MG63 (cell line): ENCODE data around the gene DCAKD. TPM values are rescaled to one million over a fixed set of nuclear protein-coding genes. Genes with fewer than 3 reads are reported as not detected.

Experiments
- DNase-seq: peaks from one replicate; pipeline ENCODE4 v3.0.0-alpha.2; 2020
- H3K27me3 ChIP-seq: fragments of 250-450 bp; sonication (Bioruptor Pico); 2 replicates; pipeline ENCODE4 v1.5.1; 2020; ENCODE audit warnings: mild to moderate bottlenecking, moderate library complexity
- H3K36me3 ChIP-seq: fragments of 250-450 bp; sonication (Bioruptor Pico); 2 replicates; pipeline ENCODE4 v1.5.1; 2020; ENCODE audit warnings: mild to moderate bottlenecking, moderate library complexity
- H3K4me3 ChIP-seq: fragments of 250-450 bp; sonication (Bioruptor Pico); 2 replicates; pipeline ENCODE4 v1.5.1; 2020; ENCODE audit warnings: mild to moderate bottlenecking, moderate library complexity
- H3K9me3 ChIP-seq: fragments of 250-450 bp; sonication (Bioruptor Pico); 2 replicates; pipeline ENCODE4 v1.5.1; 2020; ENCODE audit warnings: mild to moderate bottlenecking, moderate library complexity
- total RNA-seq: library from RNA; depleted of rRNA; stranded (reverse); fragments of >200 nt; shearing (Covaris generic); gene quantifications from 2 replicates; pipeline ENCODE4 v1.2.3, GENCODE V29; 2014; ENCODE audit warnings: low replicate concordance; rRNA removed

DCAKD gene
- total RNA-seq: 20.7 and 24.1 TPM in 2 replicates

- peak; percentile 99 for DNase-seq
- Histone ChIP-seq H3K4me3 (peak within 1 kb of the TSS; percentile 70), H3K27me3 (no peaks in the 10 kb centered on the region), H3K9me3 (no peaks in the 10 kb centered on the region), H3K36me3 (peaks cover 18% of the 10 kb centered on the region)
These were observed at the start of gene DCAKD for GRCh38 chr17:45051060-45051719. Gene DCAKD, minus strand, starts transcription at chr17:45051632. Its CDS starts 16,747 bp downstream, at chr17:45034885.

GRCh38 chr17:45098869-45099616 lies 47.6 kb upstream of the DCAKD start:
- H3K36me3 ChIP-seq: peaks cover 96% of the 10 kb centered on the region
- H3K9me3 ChIP-seq: no peaks in the 10 kb centered on the region
- DNase-seq: peak; percentile 79
- no peak overlapping the region for H3K4me3 ChIP-seq
- no peaks in the 10 kb centered on the region for H3K27me3 ChIP-seq

GRCh38 chr17:45098081-45098868 lies 46.8 kb upstream of the DCAKD start:
- H3K27me3 ChIP-seq: no peaks in the 10 kb centered on the region
- DNase-seq: no peak
- H3K36me3 ChIP-seq: peaks cover 95% of the 10 kb centered on the region
- no peak overlapping the region for H3K4me3 ChIP-seq
- H3K9me3 ChIP-seq: no peaks in the 10 kb centered on the region

GRCh38 chr17:45096926-45097325 lies 45.5 kb upstream of the DCAKD start:
- H3K36me3 ChIP-seq: peaks cover 85% of the 10 kb centered on the region

GRCh38 chr17:45096141-45096540 lies 44.7 kb upstream of the DCAKD start:
- no peak overlapping the region for H3K4me3 ChIP-seq
- no peak for DNase-seq
- peaks cover 86% of the 10 kb centered on the region for H3K36me3 ChIP-seq
- no peaks in the 10 kb centered on the region for H3K27me3 ChIP-seq
- peaks cover 3% of the 10 kb centered on the region for H3K9me3 ChIP-seq

More at GRCh38 chr17:45096926-45097325, 45.5 kb upstream of the DCAKD start:
- peaks cover 2% of the 10 kb centered on the region; the same call in 1 of the 2 replicates for H3K9me3 ChIP-seq
- no peak overlapping the region for H3K4me3 ChIP-seq
- no peaks in the 10 kb centered on the region for H3K27me3 ChIP-seq
- no peak for DNase-seq

- H3K27me3 ChIP-seq: no peaks in the 10 kb centered on the region
- peaks cover 3% of the 10 kb centered on the region for H3K9me3 ChIP-seq
- no peak overlapping the region for H3K4me3 ChIP-seq
- H3K36me3 ChIP-seq: peaks cover 89% of the 10 kb centered on the region
- DNase-seq: no peak
These were observed 42.1 kb upstream of the DCAKD start for GRCh38 chr17:45093444-45094110.

- peaks cover 3% of the 10 kb centered on the region for H3K9me3 ChIP-seq
- no peaks in the 10 kb centered on the region for H3K27me3 ChIP-seq
- H3K36me3 ChIP-seq: peaks cover 89% of the 10 kb centered on the region
- H3K4me3 ChIP-seq: no peak overlapping the region
- DNase-seq: peak; percentile 99
These were observed 41.5 kb upstream of the DCAKD start for GRCh38 chr17:45092911-45093430.

- H3K36me3 ChIP-seq: peaks cover 88% of the 10 kb centered on the region
- peak; percentile 28 for DNase-seq
- no peaks in the 10 kb centered on the region for H3K27me3 ChIP-seq
- no peak overlapping the region for H3K4me3 ChIP-seq
- peaks cover 3% of the 10 kb centered on the region for H3K9me3 ChIP-seq
These were observed 40.5 kb upstream of the DCAKD start for GRCh38 chr17:45091778-45092425.

- peak; percentile 88 for DNase-seq
- Histone ChIP-seq H3K9me3 (peaks cover 3% of the 10 kb centered on the region), H3K36me3 (peaks cover 87% of the 10 kb centered on the region), H3K4me3 (no peak overlapping the region), H3K27me3 (no peaks in the 10 kb centered on the region)
These were observed 39.3 kb upstream of the DCAKD start for GRCh38 chr17:45090711-45091110.

- peaks cover 3% of the 10 kb centered on the region for H3K9me3 ChIP-seq
- H3K36me3 ChIP-seq: peaks cover 85% of the 10 kb centered on the region
- no peak overlapping the region for H3K4me3 ChIP-seq
- H3K27me3 ChIP-seq: no peaks in the 10 kb centered on the region
- no peak for DNase-seq
These were observed 37.3 kb upstream of the DCAKD start for GRCh38 chr17:45088741-45089140.

GRCh38 chr17:45087978-45088377 lies 36.5 kb upstream of the DCAKD start:
- no peak for DNase-seq
- Histone ChIP-seq H3K4me3 (no peak overlapping the region), H3K27me3 (no peaks in the 10 kb centered on the region), H3K36me3 (peaks cover 87% of the 10 kb centered on the region), H3K9me3 (peaks cover 3% of the 10 kb centered on the region)

- DNase-seq: no peak
- Histone ChIP-seq H3K36me3 (peaks cover 91% of the 10 kb centered on the region), H3K9me3 (peaks cover 3% of the 10 kb centered on the region), H3K27me3 (no peaks in the 10 kb centered on the region), H3K4me3 (no peak overlapping the region)
These were observed 36.1 kb upstream of the DCAKD start for GRCh38 chr17:45087504-45087975.

- H3K36me3 ChIP-seq: peaks cover 94% of the 10 kb centered on the region
These were observed 35.6 kb upstream of the DCAKD start for GRCh38 chr17:45086865-45087503.

GRCh38 chr17:45086391-45086790 lies 35.0 kb upstream of the DCAKD start:
- Histone ChIP-seq H3K9me3 (no peaks in the 10 kb centered on the region; the same call in 1 of the 2 replicates), H3K4me3 (no peak overlapping the region), H3K36me3 (peaks cover 94% of the 10 kb centered on the region), H3K27me3 (no peaks in the 10 kb centered on the region)
- no peak for DNase-seq

More at GRCh38 chr17:45086865-45087503, 35.6 kb upstream of the DCAKD start:
- Histone ChIP-seq H3K27me3 (no peaks in the 10 kb centered on the region), H3K4me3 (no peak overlapping the region), H3K9me3 (peaks cover 1% of the 10 kb centered on the region)
- DNase-seq: no peak

- H3K4me3 ChIP-seq: no peak overlapping the region
- no peaks in the 10 kb centered on the region for H3K9me3 ChIP-seq
- no peaks in the 10 kb centered on the region for H3K27me3 ChIP-seq
- H3K36me3 ChIP-seq: peaks cover 79% of the 10 kb centered on the region
- no peak for DNase-seq
These were observed 29.7 kb upstream of the DCAKD start for GRCh38 chr17:45081047-45081703.
